ENCODE measurements around the gene UVRAG.

The UVRAG gene

GRCh38 chr11:76167590-76167989 is 352.6 kb downstream of the UVRAG start:
- no peak overlapping the region for H3K27ac ChIP-seq (ENCODE audit: low read length)
- TF ChIP-seq EZH2phosphoT487 (IDR thresholded peaks at IDR 0.05; ENCODE audit: low read length) = no peak
- TF ChIP-seq, protein P1, sequence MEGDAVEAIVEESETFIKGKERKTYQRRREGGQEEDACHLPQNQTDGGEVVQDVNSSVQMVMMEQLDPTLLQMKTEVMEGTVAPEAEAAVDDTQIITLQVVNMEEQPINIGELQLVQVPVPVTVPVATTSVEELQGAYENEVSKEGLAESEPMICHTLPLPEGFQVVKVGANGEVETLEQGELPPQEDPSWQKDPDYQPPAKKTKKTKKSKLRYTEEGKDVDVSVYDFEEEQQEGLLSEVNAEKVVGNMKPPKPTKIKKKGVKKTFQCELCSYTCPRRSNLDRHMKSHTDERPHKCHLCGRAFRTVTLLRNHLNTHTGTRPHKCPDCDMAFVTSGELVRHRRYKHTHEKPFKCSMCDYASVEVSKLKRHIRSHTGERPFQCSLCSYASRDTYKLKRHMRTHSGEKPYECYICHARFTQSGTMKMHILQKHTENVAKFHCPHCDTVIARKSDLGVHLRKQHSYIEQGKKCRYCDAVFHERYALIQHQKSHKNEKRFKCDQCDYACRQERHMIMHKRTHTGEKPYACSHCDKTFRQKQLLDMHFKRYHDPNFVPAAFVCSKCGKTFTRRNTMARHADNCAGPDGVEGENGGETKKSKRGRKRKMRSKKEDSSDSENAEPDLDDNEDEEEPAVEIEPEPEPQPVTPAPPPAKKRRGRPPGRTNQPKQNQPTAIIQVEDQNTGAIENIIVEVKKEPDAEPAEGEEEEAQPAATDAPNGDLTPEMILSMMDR (IDR thresholded peaks at IDR 0.05; ENCODE audit: low read length) = no peak
- no peak for TF ChIP-seq EZH2 (optimal IDR thresholded peaks at IDR 0.05; ENCODE audit: low read depth, low read length)
- H3K4me2 ChIP-seq (ENCODE audit: low read depth, low read length) = no peak overlapping the region
- DNase-seq = no peak
- H3K36me3 ChIP-seq (replicated peaks; ENCODE audit: insufficient read depth, low read length) = no peaks in the 10 kb centered on the region
- no peak overlapping the region for H3K4me3 ChIP-seq (ENCODE audit: low read length)
- H2AFZ ChIP-seq (ENCODE audit: low read length) = no peak overlapping the region
- no peaks in the 10 kb centered on the region for H3K4me1 ChIP-seq (ENCODE audit: low read length)
- H4K20me1 ChIP-seq (ENCODE audit: insufficient read depth, low read length) = no peaks in the 10 kb centered on the region
- no peak overlapping the region for H3K9ac ChIP-seq (ENCODE audit: low read length)
- no peaks in the 10 kb centered on the region for H3F3A ChIP-seq (ENCODE audit: insufficient read depth, low read length)
- H3K79me2 ChIP-seq (ENCODE audit: low read length) = no peaks in the 10 kb centered on the region
- no peaks in the 10 kb centered on the region for H3K9me2 ChIP-seq (replicated peaks; ENCODE audit: insufficient read depth, low read length)
- 0 out of 2 replicates have a peak, but pooled peaks cover under 1% of the 10 kb centered on the region for H3K27me3 ChIP-seq (replicated peaks; ENCODE audit: insufficient read depth, low read length)
- no peaks in the 10 kb centered on the region for H3K9me3 ChIP-seq (replicated peaks; ENCODE audit: insufficient read depth, low read length)

GRCh38 chr11:76169473-76169896 is 354.5 kb downstream of the UVRAG start:
- H2AFZ ChIP-seq (ENCODE audit: low read length) = no peak overlapping the region
- H3K36me3 ChIP-seq (replicated peaks; ENCODE audit: insufficient read depth, low read length) = no peaks in the 10 kb centered on the region
- DNase-seq = no peak
- no peaks in the 10 kb centered on the region for H3F3A ChIP-seq (ENCODE audit: insufficient read depth, low read length)
- H3K9me3 ChIP-seq (replicated peaks; ENCODE audit: insufficient read depth, low read length) = no peaks in the 10 kb centered on the region
- no peaks in the 10 kb centered on the region for H4K20me1 ChIP-seq (ENCODE audit: insufficient read depth, low read length)
- no peaks in the 10 kb centered on the region for H3K79me2 ChIP-seq (ENCODE audit: low read length)
- H3K9me2 ChIP-seq (replicated peaks; ENCODE audit: insufficient read depth, low read length) = no peaks in the 10 kb centered on the region
- no peak overlapping the region for H3K9ac ChIP-seq (ENCODE audit: low read length)
- H3K4me1 ChIP-seq (ENCODE audit: low read length) = no peaks in the 10 kb centered on the region
- H3K4me3 ChIP-seq (ENCODE audit: low read length) = no peak overlapping the region
- H3K27me3 ChIP-seq (replicated peaks; ENCODE audit: insufficient read depth, low read length) = peaks cover 11% of the 10 kb centered on the region; the same call in 1 of the 2 replicates
- TF ChIP-seq EZH2phosphoT487 (IDR thresholded peaks at IDR 0.05; ENCODE audit: low read length) = no peak
- TF ChIP-seq, protein P1 (IDR thresholded peaks at IDR 0.05; ENCODE audit: low read length) = no peak
- no peak for TF ChIP-seq EZH2 (optimal IDR thresholded peaks at IDR 0.05; ENCODE audit: low read depth, low read length)
- no peak overlapping the region for H3K27ac ChIP-seq (ENCODE audit: low read length)
- no peak overlapping the region for H3K4me2 ChIP-seq (ENCODE audit: low read depth, low read length)

GRCh38 chr11:76170468-76170867 is 355.5 kb downstream of the UVRAG start:
- DNase-seq = no peak
- TF ChIP-seq EZH2phosphoT487 (IDR thresholded peaks at IDR 0.05; ENCODE audit: low read length) (no peak), EZH2 (optimal IDR thresholded peaks at IDR 0.05; ENCODE audit: low read depth, low read length) (no peak)
- TF ChIP-seq, protein P1 (IDR thresholded peaks at IDR 0.05; ENCODE audit: low read length) = no peak

More at GRCh38 chr11:76170468-76170867, 355.5 kb downstream of the UVRAG start:
- no peaks in the 10 kb centered on the region for H3K9me2 ChIP-seq (replicated peaks; ENCODE audit: insufficient read depth, low read length)
- no peaks in the 10 kb centered on the region for H3K79me2 ChIP-seq (ENCODE audit: low read length)
- H3K4me3 ChIP-seq (ENCODE audit: low read length) = no peak overlapping the region
- no peak overlapping the region for H3K27ac ChIP-seq (ENCODE audit: low read length)
- no peaks in the 10 kb centered on the region for H3K4me1 ChIP-seq (ENCODE audit: low read length)
- no peaks in the 10 kb centered on the region for H4K20me1 ChIP-seq (ENCODE audit: insufficient read depth, low read length)
- no peak overlapping the region for H3K9ac ChIP-seq (ENCODE audit: low read length)
- H3K4me2 ChIP-seq (ENCODE audit: low read depth, low read length) = no peak overlapping the region
- H3F3A ChIP-seq (ENCODE audit: insufficient read depth, low read length) = no peaks in the 10 kb centered on the region
- no peaks in the 10 kb centered on the region for H3K36me3 ChIP-seq (replicated peaks; ENCODE audit: insufficient read depth, low read length)
- no peaks in the 10 kb centered on the region for H3K9me3 ChIP-seq (replicated peaks; ENCODE audit: insufficient read depth, low read length)
- peaks cover 11% of the 10 kb centered on the region; the same call in 1 of the 2 replicates for H3K27me3 ChIP-seq (replicated peaks; ENCODE audit: insufficient read depth, low read length)
- no peak overlapping the region for H2AFZ ChIP-seq (ENCODE audit: low read length)
